Liver (tissue), 9 donors: ENCODE results near the gene KRTAP9-8. TPM values are rescaled to one million over a fixed set of nuclear protein-coding genes. Genes with fewer than 3 reads are reported as not detected.

Experiments
- DNase-seq: peaks from one replicate; pipeline ENCODE4 v3.0.0-alpha.2; 2017; ENCODE audit warnings: low spot score
- H3K27ac ChIP-seq, 2 donors: one replicate each; pipeline ENCODE4 v1.7.0; 2013; ENCODE audit warnings: inconsistent platforms in 2 of 2, low read length in 2 of 2, control low read depth in 1 of 2, low read depth in 1 of 2, mild to moderate bottlenecking in 1 of 2
- H3K27me3 ChIP-seq, 4 donors: one replicate each; pipeline versions ENCODE4 v1.6.1 to v1.7.0; 2013; ENCODE audit warnings: low read length in 3 of 4, inconsistent platforms in 1 of 4, mild to moderate bottlenecking in 1 of 4, moderate library complexity in 1 of 4; ENCODE audit not compliant: control insufficient read depth in 4 of 4, insufficient read depth in 4 of 4
- H3K36me3 ChIP-seq, 4 donors: one replicate each; pipeline versions ENCODE4 v1.6.1 to v1.7.0; 2013; ENCODE audit warnings: low read length in 3 of 4, mild to moderate bottlenecking in 3 of 4, low read depth in 1 of 4, moderate library complexity in 1 of 4; ENCODE audit not compliant: control insufficient read depth in 4 of 4, insufficient read depth in 3 of 4
- H3K4me1 ChIP-seq, 4 donors: one replicate each; pipeline versions ENCODE4 v1.6.1 to v1.7.0; 2013; ENCODE audit warnings: low read length in 3 of 4, mild to moderate bottlenecking in 3 of 4, moderate library complexity in 1 of 4; ENCODE audit not compliant: control insufficient read depth in 4 of 4, insufficient read depth in 4 of 4
- H3K4me3 ChIP-seq, 3 donors: one replicate each; pipeline versions ENCODE4 v1.6.1 to v1.7.0; 2013; ENCODE audit warnings: low read length in 3 of 3, control low read depth in 1 of 3, low read depth in 1 of 3, mild to moderate bottlenecking in 1 of 3
- H3K9ac ChIP-seq, 2 donors: one replicate each; pipeline ENCODE4 v1.7.0; 2013; ENCODE audit warnings: low read length in 2 of 2, mild to moderate bottlenecking in 2 of 2, moderate library complexity in 2 of 2, control low read depth in 1 of 2, low read depth in 1 of 2
- H3K9me3 ChIP-seq, 4 donors: one replicate each; pipeline versions ENCODE4 v1.6.1 to v1.7.0; 2013; ENCODE audit warnings: low read length in 3 of 4; ENCODE audit not compliant: control insufficient read depth in 4 of 4
- FOXA1 ChIP-seq: IDR thresholded peaks from 2 replicates; pipeline ENCODE4 v1.6.1; 2016; ENCODE audit warnings: antibody characterized with exemption
- FOXA2 ChIP-seq: IDR thresholded peaks from 2 replicates; pipeline ENCODE4 v1.6.1; 2016; ENCODE audit warnings: antibody characterized with exemption
- GABPA ChIP-seq, 2 donors: IDR thresholded peaks in 1 of 2; conservative IDR thresholded peaks in 1 of 2; 2 replicates each; pipeline ENCODE4 v1.6.1; 2016; ENCODE audit warnings: antibody characterized with exemption in 2 of 2, mild to moderate bottlenecking in 1 of 2, moderate library complexity in 1 of 2
- HNF4A ChIP-seq, 2 donors: conservative IDR thresholded peaks; 2 replicates each; pipeline ENCODE4 v1.6.1; 2016; ENCODE audit warnings: antibody characterized with exemption in 2 of 2, mild to moderate bottlenecking in 2 of 2
- HNF4G ChIP-seq: IDR thresholded peaks from 2 replicates; pipeline ENCODE4 v1.6.1; 2016; ENCODE audit warnings: antibody characterized with exemption
- JUND ChIP-seq, 2 donors: IDR thresholded peaks; 2 replicates each; pipeline ENCODE4 v1.6.1; 2016; ENCODE audit warnings: antibody characterized with exemption in 2 of 2
- NR2F2 ChIP-seq: IDR thresholded peaks from 2 replicates; pipeline ENCODE4 v1.6.1; 2016; ENCODE audit warnings: antibody characterized with exemption
- RAD21 ChIP-seq, 2 donors: IDR thresholded peaks; 2 replicates each; pipeline ENCODE4 v1.6.1; 2016; ENCODE audit warnings: antibody characterized with exemption in 2 of 2, mild to moderate bottlenecking in 2 of 2
- RXRA ChIP-seq, 2 donors: IDR thresholded peaks; 2 replicates each; pipeline ENCODE4 v1.6.1; 2017 to 2018; ENCODE audit warnings: antibody characterized with exemption in 2 of 2, mild to moderate bottlenecking in 1 of 2
- SP1 ChIP-seq: IDR thresholded peaks from 2 replicates; pipeline ENCODE4 v1.6.1; 2018; ENCODE audit warnings: antibody characterized with exemption, mild to moderate bottlenecking
- YY1 ChIP-seq: IDR thresholded peaks from 2 replicates; pipeline ENCODE4 v1.6.1; 2016; ENCODE audit warnings: antibody characterized with exemption, mild to moderate bottlenecking
- WGBS: extraction: QIAGEN DNeasy Blood & Tissue Kit; methylation state at CpG from one replicate; pipeline ENCODE4 v1.1.7; 2013; 5-methylcytosine and 5-hydroxymethylcytosine counted together
- polyA plus RNA-seq, 2 donors: library from polyadenylated mRNA; stranded (reverse) in 1 of 2; unstranded in 1 of 2; fragments of 200-250 nt in 1 of 2; fragments of >200 nt in 1 of 2; fragmentation: Nextera tagmentation in 1 of 2; extraction: Ambion mirVana in 1 of 2; gene quantifications; one replicate each; pipeline versions ENCODE4 v1.2.1 to v1.2.3, GENCODE V29; 2013 to 2015
- total RNA-seq, 2 donors: library from RNA; depleted of rRNA; stranded (reverse); fragments of >200 nt; gene quantifications; one replicate each; pipeline ENCODE4 v1.2.3, GENCODE V29; 2014
- TF ChIP-seq, protein P1 (sequence below): IDR thresholded peaks from 2 replicates; pipeline ENCODE4 v1.6.1; 2016; ENCODE audit warnings: antibody characterized with exemption
- TF ChIP-seq, protein P2 (sequence below): IDR thresholded peaks from 2 replicates; pipeline ENCODE4 v1.6.1; 2016; ENCODE audit warnings: antibody characterized with exemption
- TF ChIP-seq, protein P3 (sequence below): IDR thresholded peaks from 2 replicates; pipeline ENCODE4 v1.6.1; 2016; ENCODE audit warnings: antibody characterized with exemption
- TF ChIP-seq, protein P4 (sequence below): fragments of 150-350 bp; IDR thresholded peaks from 2 replicates; pipeline ENCODE4 v1.5.1; 2017; ENCODE audit warnings: improper control_type of control experiment, low read depth, low read length; ENCODE audit not compliant: missing input control
- donor health status: healthy.
- donor health status: healthy.
- donor health status: healthy.
- donor health status: healthy.
- donor health status: healthy.

Gene KRTAP9-8
- total and polyA plus RNA-seq, 4 donors = not detected

DNA sequence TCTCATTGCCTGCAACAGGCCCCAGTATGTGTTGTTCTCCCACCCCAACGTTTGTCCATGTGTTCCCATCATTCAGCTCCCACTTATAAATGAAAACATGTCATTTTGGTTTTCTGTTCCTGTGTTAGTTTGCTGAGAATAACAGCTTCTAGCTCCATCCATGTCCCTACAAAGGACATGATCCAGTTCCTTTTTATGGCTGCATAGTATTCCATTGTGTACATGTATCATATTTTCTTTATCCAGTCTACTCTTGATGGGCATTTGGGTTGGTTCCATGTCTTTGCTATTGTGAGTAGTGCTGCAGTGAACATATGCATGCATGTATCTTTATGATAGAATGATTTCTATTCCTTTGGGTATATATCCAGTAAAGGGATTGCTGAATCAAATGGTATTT, 22.1 kb upstream of the KRTAP9-8 start:
- Histone ChIP-seq H3K9me3 (no peaks in the 10 kb centered on the region), H3K27me3 (peaks cover 0 to 3% (median 0%) of the 10 kb centered on the region in 4 donors), H3K9ac (no peak overlapping the region), H3K4me3 (no peak overlapping the region), H3K27ac (no peak overlapping the region), H3K4me1 (no peaks in the 10 kb centered on the region), H3K36me3 (no peaks in the 10 kb centered on the region)
- 61% methylated on average over 1 of the region's 1 CpG for WGBS
- DNase-seq = no peak
- no peak for TF ChIP-seq FOXA1
- no peak for TF ChIP-seq RAD21 (IDR thresholded peaks at IDR 0.05)
- TF ChIP-seq HNF4G = no peak
- no peak for TF ChIP-seq HNF4A (conservative IDR thresholded peaks at IDR 0.05)
- no peak for TF ChIP-seq JUND (IDR thresholded peaks at IDR 0.05)
- TF ChIP-seq, protein P1, sequence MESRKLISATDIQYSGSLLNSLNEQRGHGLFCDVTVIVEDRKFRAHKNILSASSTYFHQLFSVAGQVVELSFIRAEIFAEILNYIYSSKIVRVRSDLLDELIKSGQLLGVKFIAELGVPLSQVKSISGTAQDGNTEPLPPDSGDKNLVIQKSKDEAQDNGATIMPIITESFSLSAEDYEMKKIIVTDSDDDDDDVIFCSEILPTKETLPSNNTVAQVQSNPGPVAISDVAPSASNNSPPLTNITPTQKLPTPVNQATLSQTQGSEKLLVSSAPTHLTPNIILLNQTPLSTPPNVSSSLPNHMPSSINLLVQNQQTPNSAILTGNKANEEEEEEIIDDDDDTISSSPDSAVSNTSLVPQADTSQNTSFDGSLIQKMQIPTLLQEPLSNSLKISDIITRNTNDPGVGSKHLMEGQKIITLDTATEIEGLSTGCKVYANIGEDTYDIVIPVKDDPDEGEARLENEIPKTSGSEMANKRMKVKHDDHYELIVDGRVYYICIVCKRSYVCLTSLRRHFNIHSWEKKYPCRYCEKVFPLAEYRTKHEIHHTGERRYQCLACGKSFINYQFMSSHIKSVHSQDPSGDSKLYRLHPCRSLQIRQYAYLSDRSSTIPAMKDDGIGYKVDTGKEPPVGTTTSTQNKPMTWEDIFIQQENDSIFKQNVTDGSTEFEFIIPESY = no peak
- TF ChIP-seq FOXA2 = no peak
- no peak for TF ChIP-seq YY1
- TF ChIP-seq, protein P2, sequence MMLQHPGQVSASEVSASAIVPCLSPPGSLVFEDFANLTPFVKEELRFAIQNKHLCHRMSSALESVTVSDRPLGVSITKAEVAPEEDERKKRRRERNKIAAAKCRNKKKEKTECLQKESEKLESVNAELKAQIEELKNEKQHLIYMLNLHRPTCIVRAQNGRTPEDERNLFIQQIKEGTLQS = no peak

DNA sequence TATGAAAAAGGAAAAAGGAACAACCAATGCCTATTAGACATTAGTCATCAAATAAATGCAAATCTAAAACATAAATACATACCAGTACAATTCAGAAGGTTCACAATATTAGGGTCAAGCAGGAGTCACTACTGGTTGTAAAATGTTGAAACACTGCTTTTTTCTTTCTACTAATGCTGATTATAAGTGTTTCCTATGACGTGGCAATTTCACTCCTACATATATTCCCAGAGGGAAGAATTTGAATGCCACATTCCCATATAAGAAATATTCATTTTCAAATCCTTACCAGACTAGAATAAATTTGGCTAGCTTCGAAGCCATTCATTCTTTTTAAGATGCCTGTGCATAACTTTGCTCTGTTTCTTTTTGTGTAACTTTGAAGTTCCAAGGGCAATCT, 14.0 kb upstream of the KRTAP9-8 start:
- H3K36me3 ChIP-seq = no peaks in the 10 kb centered on the region
- TF ChIP-seq FOXA2 (no peak), HNF4G (no peak), GABPA (IDR thresholded peaks at IDR 0.05 in 1 of 2, conservative IDR thresholded peaks at IDR 0.05 in 1 of 2) (no peak), NR2F2 (no peak), RAD21 (IDR thresholded peaks at IDR 0.05) (no peak), YY1 (no peak), RXRA (IDR thresholded peaks at IDR 0.05) (no peak), HNF4A (conservative IDR thresholded peaks at IDR 0.05) (no peak), JUND (IDR thresholded peaks at IDR 0.05) (no peak), SP1 (no peak)
- TF ChIP-seq, protein P3, sequence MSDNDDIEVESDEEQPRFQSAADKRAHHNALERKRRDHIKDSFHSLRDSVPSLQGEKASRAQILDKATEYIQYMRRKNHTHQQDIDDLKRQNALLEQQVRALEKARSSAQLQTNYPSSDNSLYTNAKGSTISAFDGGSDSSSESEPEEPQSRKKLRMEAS = no peak
- TF ChIP-seq, protein P2 = no peak
- TF ChIP-seq, protein P1 = no peak
- TF ChIP-seq, protein P4, sequence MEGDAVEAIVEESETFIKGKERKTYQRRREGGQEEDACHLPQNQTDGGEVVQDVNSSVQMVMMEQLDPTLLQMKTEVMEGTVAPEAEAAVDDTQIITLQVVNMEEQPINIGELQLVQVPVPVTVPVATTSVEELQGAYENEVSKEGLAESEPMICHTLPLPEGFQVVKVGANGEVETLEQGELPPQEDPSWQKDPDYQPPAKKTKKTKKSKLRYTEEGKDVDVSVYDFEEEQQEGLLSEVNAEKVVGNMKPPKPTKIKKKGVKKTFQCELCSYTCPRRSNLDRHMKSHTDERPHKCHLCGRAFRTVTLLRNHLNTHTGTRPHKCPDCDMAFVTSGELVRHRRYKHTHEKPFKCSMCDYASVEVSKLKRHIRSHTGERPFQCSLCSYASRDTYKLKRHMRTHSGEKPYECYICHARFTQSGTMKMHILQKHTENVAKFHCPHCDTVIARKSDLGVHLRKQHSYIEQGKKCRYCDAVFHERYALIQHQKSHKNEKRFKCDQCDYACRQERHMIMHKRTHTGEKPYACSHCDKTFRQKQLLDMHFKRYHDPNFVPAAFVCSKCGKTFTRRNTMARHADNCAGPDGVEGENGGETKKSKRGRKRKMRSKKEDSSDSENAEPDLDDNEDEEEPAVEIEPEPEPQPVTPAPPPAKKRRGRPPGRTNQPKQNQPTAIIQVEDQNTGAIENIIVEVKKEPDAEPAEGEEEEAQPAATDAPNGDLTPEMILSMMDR = no peak
- no peaks in the 10 kb centered on the region for H3K4me1 ChIP-seq
- no peak overlapping the region for H3K4me3 ChIP-seq
- no peak for DNase-seq
- no peak overlapping the region for H3K9ac ChIP-seq
- 65% methylated on average over 2 of the region's 2 CpGs for WGBS
- no peak overlapping the region for H3K27ac ChIP-seq
- H3K27me3 ChIP-seq = peaks cover 0 to 5% (median 0%) of the 10 kb centered on the region in 4 donors
- peaks cover 0 to 3% (median 0%) of the 10 kb centered on the region in 4 donors for H3K9me3 ChIP-seq
